ENCODE results near the gene NTRK3. TPM values are rescaled to one million over a fixed set of nuclear protein-coding genes. Genes with fewer than 3 reads are reported as not detected.

NTRK3 gene
- total and polyA plus RNA-seq, 2 of the 8 experiments (the other 6 are each of a cell fraction or from before 2014, with no cell fraction given), result 4.5 to 6.8 TPM

GRCh38 chr15:88040516-88040915, 216.0 kb downstream of the NTRK3 start:
- H3K4ac ChIP-seq (replicated peaks; ENCODE audit: insufficient read length, low read depth, low read length), result no peak overlapping the region
- no peaks in the 10 kb centered on the region for H4K20me1 ChIP-seq (replicated peaks in 1 of 2; ENCODE audit: control insufficient read depth in 1 of 2, insufficient read depth in 2 of 2, low read length in 2 of 2)
- no peaks in the 10 kb centered on the region for H3K36me3 ChIP-seq (ENCODE audit: control insufficient read depth in 2 of 4, insufficient read depth in 4 of 4, low read length in 3 of 4)
- no peak overlapping the region for H3K23ac ChIP-seq (ENCODE audit: insufficient read length)
- no peak overlapping the region for H3K27ac ChIP-seq (ENCODE audit: low read depth, low read length)
- no peak overlapping the region for H4K5ac ChIP-seq (ENCODE audit: insufficient read length, low read depth, low read length)
- H3K79me2 ChIP-seq (ENCODE audit: control insufficient read depth in 1 of 2, insufficient read depth in 2 of 2, low read length in 2 of 2), result no peaks in the 10 kb centered on the region
- WGBS, 2 experiments (ENCODE audit: extremely low coverage in 1 of 2, insufficient coverage in 1 of 2, insufficient read length in 1 of 2, insufficient replicate concordance in 2 of 2, low coverage in 1 of 2, low lambda C conversion rate in 2 of 2, missing lambda C conversion rate in 1 of 2), result 88% methylated on average over 1 of the region's 1 CpG; no CpG with 5 or more reads in 1 of the 2 experiments
- H3K4me3 ChIP-seq (ENCODE audit: extremely low read depth in 1 of 4, insufficient read depth in 2 of 4, low read depth in 3 of 4, low read length in 4 of 4), result no peak overlapping the region
- no peak overlapping the region for H2AK5ac ChIP-seq (ENCODE audit: low read depth, low read length)
- H3K14ac ChIP-seq (ENCODE audit: insufficient read length), result no peak overlapping the region
- H4K8ac ChIP-seq (ENCODE audit: extremely low read depth, insufficient read depth, low read length), result no peak overlapping the region
- no peak for TF ChIP-seq JUN (IDR thresholded peaks at IDR 0.05; ENCODE audit: low read depth, low read length)
- no peak for TF ChIP-seq EGR1 (IDR thresholded peaks at IDR 0.05; ENCODE audit: borderline replicate concordance, low read depth, low read length)
- TF ChIP-seq GTF2F1 (IDR thresholded peaks at IDR 0.05; ENCODE audit: borderline replicate concordance, low read depth, low read length), result no peak
- no peak for TF ChIP-seq CBX8 (IDR thresholded peaks at IDR 0.05; ENCODE audit: borderline replicate concordance, low read depth, low read length)
- no peak for TF ChIP-seq TEAD4 (IDR thresholded peaks at IDR 0.05; ENCODE audit: low read depth, low read length)
- no peak for TF ChIP-seq NRF1 (IDR thresholded peaks at IDR 0.05; ENCODE audit: low read depth, low read length)
- TF ChIP-seq HDAC2 (IDR thresholded peaks at IDR 0.05; ENCODE audit: borderline replicate concordance in 1 of 2, low read depth in 2 of 2, low read length in 2 of 2), result no peak
- no peak for TF ChIP-seq MAFK (IDR thresholded peaks at IDR 0.05; ENCODE audit: low read depth, low read length)
- TF ChIP-seq TAF1 (IDR thresholded peaks at IDR 0.05; ENCODE audit: low read depth, low read length), result no peak
- TF ChIP-seq ATF3 (IDR thresholded peaks at IDR 0.05; ENCODE audit: insufficient read depth, low read depth, low read length), result no peak
- TF ChIP-seq CREB1 (IDR thresholded peaks at IDR 0.05), result no peak
- no peak for TF ChIP-seq SP1 (IDR thresholded peaks at IDR 0.05; ENCODE audit: low read depth, low read length)
- TF ChIP-seq JUND (IDR thresholded peaks at IDR 0.05; ENCODE audit: low read length), result no peak
- no peak for TF ChIP-seq YY1 (IDR thresholded peaks at IDR 0.05; ENCODE audit: low read depth, low read length)
- TF ChIP-seq SUZ12 (IDR thresholded peaks at IDR 0.05; ENCODE audit: low read length), result no peak
- no peak for TF ChIP-seq TBP (IDR thresholded peaks at IDR 0.05; ENCODE audit: low read depth, low read length)
- no peaks in the 10 kb centered on the region for H3K9me3 ChIP-seq (ENCODE audit: insufficient read depth in 2 of 2, low read depth in 1 of 2, low read length in 1 of 2)
- no peak overlapping the region for H4K91ac ChIP-seq (replicated peaks; ENCODE audit: insufficient read length, low read length)
- H3K9ac ChIP-seq (replicated peaks in 1 of 4; ENCODE audit: extremely low read depth in 1 of 4, low read depth in 3 of 4, low read length in 3 of 4), result no peak overlapping the region
- DNase-seq (ENCODE audit: low read depth in 1 of 2, low spot score in 2 of 2), result no peak
- H3K18ac ChIP-seq (ENCODE audit: extremely low read depth, low read length), result no peak overlapping the region
- no peak overlapping the region for H2BK5ac ChIP-seq (ENCODE audit: low read depth, low read length)
- no peak overlapping the region for H3K4me2 ChIP-seq (ENCODE audit: insufficient read depth in 1 of 2, low read depth in 2 of 2, low read length in 2 of 2)
- H3K79me1 ChIP-seq (ENCODE audit: low read depth, low read length), result no peaks in the 10 kb centered on the region
- H3K56ac ChIP-seq (replicated peaks; ENCODE audit: insufficient read length, low read depth, low read length), result no peak overlapping the region
- H2BK15ac ChIP-seq (ENCODE audit: low read length), result no peak overlapping the region
- FAIRE-seq, result no peak
- peaks cover 5 to 15% (median 7%) of the 10 kb centered on the region in 4 experiments for H3K4me1 ChIP-seq (replicated peaks in 1 of 4; ENCODE audit: control insufficient read depth in 3 of 4, insufficient read depth in 4 of 4, low read length in 3 of 4)
- H2BK12ac ChIP-seq (ENCODE audit: low read depth, low read length), result no peak overlapping the region
- no peak overlapping the region for H2BK120ac ChIP-seq (replicated peaks; ENCODE audit: low read depth, low read length)
- H2BK20ac ChIP-seq (ENCODE audit: low read length), result no peak overlapping the region
- H3K23me2 ChIP-seq (ENCODE audit: low read depth, low read length), result no peaks in the 10 kb centered on the region
- CTCF ChIA-PET (ENCODE audit: partially characterized antibody), result interaction anchor here (0.5 kb wide), 1 partner anchor 248 kb away, joined by 3 read pairs; no protein-coding TSS in a partner anchor
- H2AFZ ChIP-seq (ENCODE audit: low read length), result no peak overlapping the region
- POLR2A ChIA-PET (ENCODE audit: partially characterized antibody), result no interaction called here
- 0 out of 7 replicates have a peak, but pooled peaks cover 0 to 3% (median 0%) of the 10 kb centered on the region in 4 experiments for H3K27me3 ChIP-seq (replicated peaks in 1 of 4; ENCODE audit: control insufficient read depth in 3 of 4, extremely low read depth in 1 of 4, insufficient read depth in 3 of 4, low read length in 3 of 4)
